GM23338 (cell line): ENCODE measurements around the gene MTHFD2. TPM values are rescaled to one million over a fixed set of nuclear protein-coding genes. Genes with fewer than 3 reads are reported as not detected.

Experiments
- ATAC-seq: fragments of 200-7000 bp; cut with Tn5 transposase; 3 replicates; pipeline ENCODE4 v1.9.1; 2020
- DNase-seq: peaks from one replicate; pipeline ENCODE4 v3.0.0-alpha.2; 2015; ENCODE audit warnings: low spot score
- H2AFZ ChIP-seq: fragments of 200-600 bp; sonication (generic); 2 replicates; pipeline ENCODE4 v1.8.0; 2016; ENCODE audit warnings: antibody characterized with exemption, mild to moderate bottlenecking, moderate library complexity
- H3F3A ChIP-seq: fragments of 200-600 bp; sonication (generic); replicated peaks from 2 replicates; pipeline ENCODE4 v1.8.0; 2017; ENCODE audit warnings: antibody characterized with exemption, mixed run types, low read depth
- H3K27ac ChIP-seq: fragments of 200-600 bp; sonication (generic); 2 replicates; pipeline ENCODE4 v1.6.1; 2016; ENCODE audit warnings: low read depth
- H3K27me3 ChIP-seq: fragments of 200-600 bp; sonication (generic); 2 replicates; pipeline ENCODE4 v1.8.0; 2016; ENCODE audit warnings: mild to moderate bottlenecking, mixed run types, moderate library complexity; ENCODE audit not compliant: insufficient read depth
- H3K36me3 ChIP-seq: fragments of 200-600 bp; sonication (generic); 2 replicates; pipeline ENCODE4 v1.8.0; 2016; ENCODE audit warnings: mild to moderate bottlenecking; ENCODE audit not compliant: insufficient read depth
- H3K4me1 ChIP-seq: fragments of 200-600 bp; sonication (generic); 2 replicates; pipeline ENCODE4 v1.8.0; 2016; ENCODE audit warnings: mild to moderate bottlenecking, moderate library complexity; ENCODE audit not compliant: insufficient read depth
- H3K4me2 ChIP-seq: fragments of 200-600 bp; sonication (generic); 2 replicates; pipeline ENCODE4 v1.7.1; 2017; ENCODE audit warnings: mixed run types
- H3K4me3 ChIP-seq: fragments of 200-600 bp; sonication (generic); 2 replicates; pipeline ENCODE4 v1.6.1; 2016; ENCODE audit warnings: mixed run types
- H3K79me2 ChIP-seq: fragments of 200-600 bp; sonication (generic); replicated peaks from 2 replicates; pipeline ENCODE4 v1.8.0; 2017; ENCODE audit warnings: mild to moderate bottlenecking; ENCODE audit not compliant: insufficient read depth
- H3K9me2 ChIP-seq: fragments of 200-600 bp; sonication (generic); 2 replicates; pipeline ENCODE4 v1.8.0; 2017; ENCODE audit not compliant: insufficient read depth
- H4K20me1 ChIP-seq: fragments of 200-600 bp; sonication (generic); replicated peaks from 2 replicates; pipeline ENCODE4 v1.8.0; 2017; ENCODE audit warnings: mild to moderate bottlenecking; ENCODE audit not compliant: insufficient read depth
- H3K27ac Mint-ChIP-seq: 2 replicates; pipeline ENCODE4 v1.8.0; 2020; ENCODE audit warnings: inconsistent platforms, mild to moderate bottlenecking, moderate library complexity, mixed read lengths
- H3K27me3 Mint-ChIP-seq: 3 replicates; pipeline ENCODE4 v1.8.0; 2022; ENCODE audit warnings: low read depth, mild to moderate bottlenecking, moderate library complexity, mixed read lengths, inconsistent platforms; ENCODE audit not compliant: insufficient read depth, poor library complexity
- H3K36me3 Mint-ChIP-seq: 3 replicates; pipeline ENCODE4 v1.8.0; 2021; ENCODE audit warnings: low read depth, mild to moderate bottlenecking, inconsistent platforms, moderate library complexity, mixed read lengths
- H3K4me1 Mint-ChIP-seq: 3 replicates; pipeline ENCODE4 v1.8.0; 2020; ENCODE audit warnings: mild to moderate bottlenecking, inconsistent platforms, mixed read lengths
- H3K4me3 Mint-ChIP-seq: 3 replicates; pipeline ENCODE4 v1.8.0; 2021; ENCODE audit warnings: moderate library complexity, mild to moderate bottlenecking, inconsistent platforms, mixed read lengths
- H3K9me3 Mint-ChIP-seq: 3 replicates; pipeline ENCODE4 v1.8.0; 2020; ENCODE audit warnings: moderate library complexity, mild to moderate bottlenecking, inconsistent platforms, mixed read lengths
- CREB1 ChIP-seq: fragments of 250-450 bp; sonication (Bioruptor Pico); IDR thresholded peaks from 2 replicates; pipeline ENCODE4 v1.5.0; 2020; ENCODE audit warnings: low read depth, mild to moderate bottlenecking, moderate library complexity
- EZH2 ChIP-seq: fragments of 200-600 bp; sonication (generic); IDR thresholded peaks from one replicate; pipeline ENCODE4 v1.8.0; 2017; ENCODE audit warnings: antibody characterized with exemption, mild to moderate bottlenecking, low read depth; ENCODE audit not compliant: unreplicated experiment
- EZH2phosphoT487 ChIP-seq: fragments of 200-600 bp; sonication (generic); IDR thresholded peaks from one replicate; pipeline ENCODE4 v1.8.1; 2018; ENCODE audit warnings: antibody characterized with exemption; ENCODE audit not compliant: unreplicated experiment
- JUNB ChIP-seq: IDR thresholded peaks from one replicate; pipeline ENCODE4 v1.6.1; 2016; ENCODE audit warnings: antibody characterized with exemption; ENCODE audit not compliant: unreplicated experiment
- NANOG ChIP-seq: IDR thresholded peaks from 2 replicates; pipeline ENCODE4 v1.6.1; 2016; ENCODE audit warnings: antibody characterized with exemption, borderline replicate concordance
- POLR2AphosphoS5 ChIP-seq: IDR thresholded peaks from 2 replicates; pipeline ENCODE4 v1.6.1; 2016; ENCODE audit warnings: antibody characterized with exemption, low read depth
- STAT1 ChIP-seq: IDR thresholded peaks from one replicate; pipeline ENCODE4 v1.6.1; 2016; ENCODE audit warnings: antibody characterized with exemption; ENCODE audit not compliant: unreplicated experiment
- ZNF114 ChIP-seq: fragments of 250-450 bp; sonication (Bioruptor Pico); IDR thresholded peaks from 2 replicates; pipeline ENCODE4 v1.5.0; 2020; ENCODE audit warnings: mild to moderate bottlenecking, moderate library complexity
- ZNF331 ChIP-seq: fragments of 250-450 bp; sonication (Bioruptor Pico); IDR thresholded peaks from 2 replicates; pipeline ENCODE4 v1.5.0; 2020; ENCODE audit warnings: low read depth, mild to moderate bottlenecking, moderate library complexity
- ZNF462 ChIP-seq: fragments of 250-450 bp; sonication (Bioruptor Pico); IDR thresholded peaks from 2 replicates; pipeline ENCODE4 v1.5.0; 2020; ENCODE audit warnings: mild to moderate bottlenecking, moderate library complexity
- polyA plus RNA-seq: library from polyadenylated mRNA; unstranded; fragments of >200 nt; fragmentation: Nextera tagmentation; extraction: Ambion mirVana; gene quantifications from 2 replicates; pipeline ENCODE4 v1.2.1, GENCODE V29; 2016
- total RNA-seq: library from RNA; depleted of rRNA; stranded (reverse); fragments of >200 nt; shearing (Covaris generic); gene quantifications from 2 replicates; pipeline ENCODE4 v1.2.3, GENCODE V29; 2014
- TF ChIP-seq, protein P1 (sequence below): IDR thresholded peaks from one replicate; pipeline ENCODE4 v1.6.1; 2018; ENCODE audit warnings: antibody characterized with exemption; ENCODE audit not compliant: unreplicated experiment
- TF ChIP-seq, protein P2 (sequence below): IDR thresholded peaks from 2 replicates; pipeline ENCODE4 v1.6.1; 2016; ENCODE audit warnings: antibody characterized with exemption
- TF ChIP-seq, protein P3 (sequence below), 2 experiments: fragments of 200-600 bp in 1 of 2; sonication (generic) in 1 of 2; conservative IDR thresholded peaks; 2 replicates each; pipeline versions ENCODE4 v1.5.1 to v1.6.1; 2016 to 2017; ENCODE audit warnings: antibody characterized with exemption in 2 of 2, low read depth in 2 of 2, mild to moderate bottlenecking in 2 of 2, moderate library complexity in 1 of 2

The MTHFD2 gene
- total and polyA plus RNA-seq, 2 experiments from 2014 or later, result 279 to 281 TPM

GRCh38 chr2:74155830-74156229 is 42.6 kb upstream of the MTHFD2 start:
- Histone ChIP-seq H3K36me3 (peaks cover 46% of the 10 kb centered on the region), H3K4me2 (no peak overlapping the region), H3K4me3 (no peak overlapping the region), H3K27ac (no peak overlapping the region), H3F3A (peaks cover 10% of the 10 kb centered on the region; the same call in 1 of the 2 replicates), H2AFZ (no peak overlapping the region), H3K27me3 (no peaks in the 10 kb centered on the region), H3K4me1 (no peaks in the 10 kb centered on the region), H4K20me1 (peaks cover 16% of the 10 kb centered on the region; the same call in 1 of the 2 replicates), H3K9me2 (no peaks in the 10 kb centered on the region), H3K79me2 (peaks cover 9% of the 10 kb centered on the region; the same call in 1 of the 2 replicates)
- peaks cover 2% of the 10 kb centered on the region for H3K27me3 Mint-ChIP-seq
- H3K4me3 Mint-ChIP-seq, result no peak overlapping the region
- H3K4me1 Mint-ChIP-seq, result no peaks in the 10 kb centered on the region
- no peak for ATAC-seq
- no peak for TF ChIP-seq CREB1 (CRISPR knock-in tag)
- no peak for TF ChIP-seq EZH2
- no peak for TF ChIP-seq ZNF114 (CRISPR knock-in tag)
- TF ChIP-seq JUNB, result no peak
- TF ChIP-seq, protein P1, sequence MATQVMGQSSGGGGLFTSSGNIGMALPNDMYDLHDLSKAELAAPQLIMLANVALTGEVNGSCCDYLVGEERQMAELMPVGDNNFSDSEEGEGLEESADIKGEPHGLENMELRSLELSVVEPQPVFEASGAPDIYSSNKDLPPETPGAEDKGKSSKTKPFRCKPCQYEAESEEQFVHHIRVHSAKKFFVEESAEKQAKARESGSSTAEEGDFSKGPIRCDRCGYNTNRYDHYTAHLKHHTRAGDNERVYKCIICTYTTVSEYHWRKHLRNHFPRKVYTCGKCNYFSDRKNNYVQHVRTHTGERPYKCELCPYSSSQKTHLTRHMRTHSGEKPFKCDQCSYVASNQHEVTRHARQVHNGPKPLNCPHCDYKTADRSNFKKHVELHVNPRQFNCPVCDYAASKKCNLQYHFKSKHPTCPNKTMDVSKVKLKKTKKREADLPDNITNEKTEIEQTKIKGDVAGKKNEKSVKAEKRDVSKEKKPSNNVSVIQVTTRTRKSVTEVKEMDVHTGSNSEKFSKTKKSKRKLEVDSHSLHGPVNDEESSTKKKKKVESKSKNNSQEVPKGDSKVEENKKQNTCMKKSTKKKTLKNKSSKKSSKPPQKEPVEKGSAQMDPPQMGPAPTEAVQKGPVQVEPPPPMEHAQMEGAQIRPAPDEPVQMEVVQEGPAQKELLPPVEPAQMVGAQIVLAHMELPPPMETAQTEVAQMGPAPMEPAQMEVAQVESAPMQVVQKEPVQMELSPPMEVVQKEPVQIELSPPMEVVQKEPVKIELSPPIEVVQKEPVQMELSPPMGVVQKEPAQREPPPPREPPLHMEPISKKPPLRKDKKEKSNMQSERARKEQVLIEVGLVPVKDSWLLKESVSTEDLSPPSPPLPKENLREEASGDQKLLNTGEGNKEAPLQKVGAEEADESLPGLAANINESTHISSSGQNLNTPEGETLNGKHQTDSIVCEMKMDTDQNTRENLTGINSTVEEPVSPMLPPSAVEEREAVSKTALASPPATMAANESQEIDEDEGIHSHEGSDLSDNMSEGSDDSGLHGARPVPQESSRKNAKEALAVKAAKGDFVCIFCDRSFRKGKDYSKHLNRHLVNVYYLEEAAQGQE, result no peak
- no peak for TF ChIP-seq STAT1
- TF ChIP-seq, protein P2, sequence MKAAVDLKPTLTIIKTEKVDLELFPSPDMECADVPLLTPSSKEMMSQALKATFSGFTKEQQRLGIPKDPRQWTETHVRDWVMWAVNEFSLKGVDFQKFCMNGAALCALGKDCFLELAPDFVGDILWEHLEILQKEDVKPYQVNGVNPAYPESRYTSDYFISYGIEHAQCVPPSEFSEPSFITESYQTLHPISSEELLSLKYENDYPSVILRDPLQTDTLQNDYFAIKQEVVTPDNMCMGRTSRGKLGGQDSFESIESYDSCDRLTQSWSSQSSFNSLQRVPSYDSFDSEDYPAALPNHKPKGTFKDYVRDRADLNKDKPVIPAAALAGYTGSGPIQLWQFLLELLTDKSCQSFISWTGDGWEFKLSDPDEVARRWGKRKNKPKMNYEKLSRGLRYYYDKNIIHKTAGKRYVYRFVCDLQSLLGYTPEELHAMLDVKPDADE, result no peak
- TF ChIP-seq, protein P3, sequence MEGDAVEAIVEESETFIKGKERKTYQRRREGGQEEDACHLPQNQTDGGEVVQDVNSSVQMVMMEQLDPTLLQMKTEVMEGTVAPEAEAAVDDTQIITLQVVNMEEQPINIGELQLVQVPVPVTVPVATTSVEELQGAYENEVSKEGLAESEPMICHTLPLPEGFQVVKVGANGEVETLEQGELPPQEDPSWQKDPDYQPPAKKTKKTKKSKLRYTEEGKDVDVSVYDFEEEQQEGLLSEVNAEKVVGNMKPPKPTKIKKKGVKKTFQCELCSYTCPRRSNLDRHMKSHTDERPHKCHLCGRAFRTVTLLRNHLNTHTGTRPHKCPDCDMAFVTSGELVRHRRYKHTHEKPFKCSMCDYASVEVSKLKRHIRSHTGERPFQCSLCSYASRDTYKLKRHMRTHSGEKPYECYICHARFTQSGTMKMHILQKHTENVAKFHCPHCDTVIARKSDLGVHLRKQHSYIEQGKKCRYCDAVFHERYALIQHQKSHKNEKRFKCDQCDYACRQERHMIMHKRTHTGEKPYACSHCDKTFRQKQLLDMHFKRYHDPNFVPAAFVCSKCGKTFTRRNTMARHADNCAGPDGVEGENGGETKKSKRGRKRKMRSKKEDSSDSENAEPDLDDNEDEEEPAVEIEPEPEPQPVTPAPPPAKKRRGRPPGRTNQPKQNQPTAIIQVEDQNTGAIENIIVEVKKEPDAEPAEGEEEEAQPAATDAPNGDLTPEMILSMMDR (conservative IDR thresholded peaks at IDR 0.05; ENCODE audit: low read depth in 2 of 2), result no peak
- no peak for TF ChIP-seq ZNF462
- no peak for TF ChIP-seq ZNF331 (CRISPR knock-in tag)
- TF ChIP-seq EZH2phosphoT487, result no peak
- TF ChIP-seq NANOG, result no peak
- TF ChIP-seq POLR2AphosphoS5, result no peak
- DNase-seq, result no peak
- H3K36me3 Mint-ChIP-seq, result peaks cover 59% of the 10 kb centered on the region
- no peak overlapping the region for H3K27ac Mint-ChIP-seq
- no peaks in the 10 kb centered on the region; the same call in 2 of the 3 replicates for H3K9me3 Mint-ChIP-seq
